ENCODE data around the gene NMNAT3. TPM values are rescaled to one million over a fixed set of nuclear protein-coding genes. Genes with fewer than 3 reads are reported as not detected.

The NMNAT3 gene
- total RNA-seq, 4 donors from 2014 or later, result 1.5 to 12.6 (median 5.6) TPM

DNA sequence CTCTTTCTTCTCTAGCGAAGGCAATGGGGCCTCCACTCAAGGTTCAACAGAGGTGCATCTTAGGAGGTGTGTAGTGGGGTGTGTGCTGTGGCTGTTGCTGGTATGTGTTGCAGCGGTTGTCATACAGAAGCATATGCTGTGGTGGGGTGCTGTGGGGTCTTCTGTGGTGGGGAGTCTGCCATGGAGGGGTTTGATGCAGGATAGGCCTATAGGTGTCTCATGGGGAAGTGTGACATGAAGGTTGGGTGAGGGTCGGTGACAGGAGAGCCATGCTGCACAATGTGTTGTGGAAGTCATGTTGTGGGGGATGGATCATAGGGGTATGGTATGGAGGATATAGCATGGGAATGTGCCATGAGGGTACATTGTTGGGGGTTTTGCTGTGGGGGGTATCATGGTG is 20.3 kb downstream of the NMNAT3 start:
- Histone ChIP-seq H3K4me3 (no peak overlapping the region), H3K36me3 (no peaks in the 10 kb centered on the region), H3K4me1 (peaks cover 0 to 5% (median 0%) of the 10 kb centered on the region in 4 donors), H3K27ac (no peak overlapping the region), H3K27me3 (no peaks in the 10 kb centered on the region), H3K9me3 (no peaks in the 10 kb centered on the region)
- WGBS, 2 donors (ENCODE audit: low coverage in 1 of 2), result 94 to 97% methylated on average over 3 of the region's 3 CpGs
- intact Hi-C loops (cut with DNase I; ENCODE audit: low total_unique reads) (no loop called here), in situ Hi-C loops (cut with MboI; ENCODE audit: low pct_ligation_motif_present in 1 of 4, low pct_unique_long_range_greater_than_20kb in 1 of 4, low sequenced_read_pairs in 3 of 4) (no loop called here)
- DNase-seq, result no peak
- no peak for TF ChIP-seq POLR2AphosphoS5 (IDR thresholded peaks at IDR 0.05)
- TF ChIP-seq POLR2A (IDR thresholded peaks at IDR 0.05), result no peak
- no peak for TF ChIP-seq EP300 (IDR thresholded peaks at IDR 0.05; ENCODE audit: low read depth)
- TF ChIP-seq, protein P1, sequence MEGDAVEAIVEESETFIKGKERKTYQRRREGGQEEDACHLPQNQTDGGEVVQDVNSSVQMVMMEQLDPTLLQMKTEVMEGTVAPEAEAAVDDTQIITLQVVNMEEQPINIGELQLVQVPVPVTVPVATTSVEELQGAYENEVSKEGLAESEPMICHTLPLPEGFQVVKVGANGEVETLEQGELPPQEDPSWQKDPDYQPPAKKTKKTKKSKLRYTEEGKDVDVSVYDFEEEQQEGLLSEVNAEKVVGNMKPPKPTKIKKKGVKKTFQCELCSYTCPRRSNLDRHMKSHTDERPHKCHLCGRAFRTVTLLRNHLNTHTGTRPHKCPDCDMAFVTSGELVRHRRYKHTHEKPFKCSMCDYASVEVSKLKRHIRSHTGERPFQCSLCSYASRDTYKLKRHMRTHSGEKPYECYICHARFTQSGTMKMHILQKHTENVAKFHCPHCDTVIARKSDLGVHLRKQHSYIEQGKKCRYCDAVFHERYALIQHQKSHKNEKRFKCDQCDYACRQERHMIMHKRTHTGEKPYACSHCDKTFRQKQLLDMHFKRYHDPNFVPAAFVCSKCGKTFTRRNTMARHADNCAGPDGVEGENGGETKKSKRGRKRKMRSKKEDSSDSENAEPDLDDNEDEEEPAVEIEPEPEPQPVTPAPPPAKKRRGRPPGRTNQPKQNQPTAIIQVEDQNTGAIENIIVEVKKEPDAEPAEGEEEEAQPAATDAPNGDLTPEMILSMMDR (IDR thresholded peaks at IDR 0.05), result no peak

DNA sequence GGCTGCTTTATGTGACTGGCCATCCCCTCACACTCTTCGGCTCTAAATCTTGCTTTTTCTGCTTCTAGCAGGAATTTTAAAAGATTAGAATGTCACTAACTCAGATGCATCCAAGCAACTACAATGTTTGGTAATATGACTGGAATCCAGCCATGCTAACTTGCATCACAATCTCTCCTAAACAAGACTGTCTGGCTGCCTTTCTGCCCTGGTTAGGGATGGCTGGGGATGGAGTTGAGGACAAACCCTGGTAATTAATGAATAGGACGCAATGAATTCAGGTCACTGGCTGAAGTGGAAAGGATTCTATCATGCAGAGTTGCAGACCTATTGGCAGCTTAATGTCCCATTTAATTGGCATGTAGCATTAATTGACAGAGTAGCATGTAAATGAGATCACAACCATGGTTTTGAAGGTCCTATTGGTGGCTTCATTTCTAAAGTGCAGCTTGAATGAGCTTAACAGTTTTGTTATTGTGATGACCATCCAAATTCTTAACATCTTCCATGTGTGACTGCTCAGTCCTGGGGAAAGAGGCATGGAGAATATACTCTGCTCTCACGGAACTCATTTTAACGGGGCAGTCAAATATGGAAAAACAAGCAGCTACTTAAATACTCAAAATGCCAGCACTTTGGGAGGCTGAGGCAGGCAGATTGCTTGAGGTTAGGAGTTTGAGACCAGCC is 21.7 kb downstream of the NMNAT3 start:
- no peaks in the 10 kb centered on the region for H3K9me3 ChIP-seq
- peaks cover 0 to 5% (median 0%) of the 10 kb centered on the region in 4 donors for H3K4me1 ChIP-seq
- TF ChIP-seq POLR2AphosphoS5 (IDR thresholded peaks at IDR 0.05) (no peak), POLR2A (IDR thresholded peaks at IDR 0.05) (no peak), EP300 (IDR thresholded peaks at IDR 0.05; ENCODE audit: low read depth) (no peak)
- TF ChIP-seq, protein P1 (IDR thresholded peaks at IDR 0.05), result no peak
- H3K4me3 ChIP-seq, result no peak overlapping the region
- no peak overlapping the region for H3K27ac ChIP-seq
- no peaks in the 10 kb centered on the region for H3K36me3 ChIP-seq
- no peak for DNase-seq
- intact Hi-C loops (cut with DNase I; ENCODE audit: low total_unique reads) (no loop called here), in situ Hi-C loops (cut with MboI; ENCODE audit: low pct_ligation_motif_present in 1 of 4, low pct_unique_long_range_greater_than_20kb in 1 of 4, low sequenced_read_pairs in 3 of 4) (no loop called here)
- 74 to 81% methylated on average over 3 to 4 of the region's 4 CpGs for WGBS, 2 donors (ENCODE audit: low coverage in 1 of 2)
- H3K27me3 ChIP-seq, result no peaks in the 10 kb centered on the region

DNA sequence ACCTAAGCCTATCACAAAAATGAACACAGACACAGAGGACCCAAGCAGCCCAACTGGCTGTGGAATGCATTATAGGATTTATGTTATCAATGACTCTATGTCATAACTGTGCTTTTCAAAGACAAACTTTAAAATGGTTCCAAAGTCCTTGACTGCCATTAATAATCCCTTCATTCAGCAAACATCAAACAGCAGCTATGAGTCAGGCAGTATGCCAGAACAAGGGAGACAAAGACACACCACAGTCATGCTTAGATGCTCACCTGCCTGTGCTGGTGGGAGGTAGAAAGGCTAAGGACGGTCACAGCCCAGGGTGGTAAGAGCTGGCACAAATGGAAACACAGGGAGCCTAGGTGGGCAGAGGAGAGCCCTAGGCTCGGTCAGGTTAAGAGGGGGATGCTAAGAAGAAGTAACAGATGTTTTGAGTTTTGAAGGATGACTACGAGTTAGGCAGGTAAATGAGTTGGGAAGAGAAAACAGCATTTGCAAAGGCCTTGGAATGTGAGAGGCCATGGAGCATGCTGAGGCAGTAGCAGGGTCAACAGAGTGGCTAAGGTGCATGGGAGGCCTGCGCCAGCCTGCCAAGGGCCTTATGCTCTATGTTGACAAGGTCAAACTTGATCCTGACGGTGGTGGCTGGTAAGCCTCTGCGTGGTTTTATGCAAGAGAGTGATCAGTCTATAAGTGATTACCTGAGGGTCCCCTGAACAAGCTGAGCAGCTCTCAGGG is 23.0 kb downstream of the NMNAT3 start:
- intact Hi-C loops (cut with DNase I; ENCODE audit: low total_unique reads), result no loop called here
- Histone ChIP-seq H3K4me3 (no peak overlapping the region), H3K9me3 (no peaks in the 10 kb centered on the region), H3K4me1 (peaks cover 0 to 5% (median 0%) of the 10 kb centered on the region in 4 donors), H3K27ac (no peak overlapping the region), H3K27me3 (no peaks in the 10 kb centered on the region), H3K36me3 (no peaks in the 10 kb centered on the region)
- no peak for DNase-seq
- no peak for TF ChIP-seq POLR2A (IDR thresholded peaks at IDR 0.05)
- TF ChIP-seq EP300 (IDR thresholded peaks at IDR 0.05; ENCODE audit: low read depth), result no peak
- TF ChIP-seq POLR2AphosphoS5 (IDR thresholded peaks at IDR 0.05), result no peak
- WGBS, 2 donors (ENCODE audit: low coverage in 1 of 2), result 62 to 74% methylated on average over 3 to 6 of the region's 6 CpGs
- in situ Hi-C loops (cut with MboI; ENCODE audit: low pct_ligation_motif_present in 1 of 4, low pct_unique_long_range_greater_than_20kb in 1 of 4, low sequenced_read_pairs in 3 of 4), result no loop called here

DNA sequence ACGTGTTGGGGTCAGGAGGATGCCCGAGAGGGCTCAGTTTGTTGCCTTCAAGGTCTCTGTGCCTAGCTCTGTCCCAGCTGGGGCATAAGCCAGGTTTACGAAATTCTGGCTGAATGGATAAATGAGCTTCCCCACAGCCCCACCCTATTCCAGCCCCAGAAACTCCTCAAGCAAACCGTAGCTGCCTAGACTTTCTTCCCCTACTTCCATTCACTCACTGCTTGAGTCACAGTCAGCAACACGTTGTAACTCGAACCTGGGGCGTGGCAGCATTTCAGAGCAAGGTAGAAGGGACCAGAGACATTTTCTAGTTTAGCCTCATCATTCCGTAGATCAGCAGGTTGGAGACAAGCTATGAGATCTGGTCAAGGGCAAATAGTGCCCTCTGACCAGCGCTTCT is 24.2 kb downstream of the NMNAT3 start:
- no peaks in the 10 kb centered on the region for H3K9me3 ChIP-seq
- 61 to 67% methylated on average over 4 to 9 of the region's 9 CpGs for WGBS, 2 donors (ENCODE audit: low coverage in 1 of 2)
- no peaks in the 10 kb centered on the region for H3K36me3 ChIP-seq
- no peak overlapping the region for H3K27ac ChIP-seq
- TF ChIP-seq POLR2A (IDR thresholded peaks at IDR 0.05), result no peak
- no peak for TF ChIP-seq POLR2AphosphoS5 (IDR thresholded peaks at IDR 0.05)
- TF ChIP-seq, protein P1 (IDR thresholded peaks at IDR 0.05), result no peak
- no peak for TF ChIP-seq EP300 (IDR thresholded peaks at IDR 0.05; ENCODE audit: low read depth)
- peaks cover 0 to 5% (median 0%) of the 10 kb centered on the region in 4 donors for H3K4me1 ChIP-seq
- no peak for DNase-seq
- H3K27me3 ChIP-seq, result no peaks in the 10 kb centered on the region
- in situ Hi-C loops (cut with MboI; ENCODE audit: low pct_ligation_motif_present in 1 of 4, low pct_unique_long_range_greater_than_20kb in 1 of 4, low sequenced_read_pairs in 3 of 4) (no loop called here), intact Hi-C loops (cut with DNase I; ENCODE audit: low total_unique reads) (no loop called here)
- no peak overlapping the region for H3K4me3 ChIP-seq

Data from transverse colon (tissue), 4 donors.